GM18909 (cell line): ENCODE data around the gene ZFP36L2.

Experiments
- ATAC-seq: cut with Tn5 transposase; IDR thresholded peaks from one replicate; pipeline ENCODE4 v1.9.1; 2021; ENCODE audit warnings: mild to moderate bottlenecking; ENCODE audit not compliant: unreplicated experiment, poor library complexity

The ZFP36L2 gene, protein sequence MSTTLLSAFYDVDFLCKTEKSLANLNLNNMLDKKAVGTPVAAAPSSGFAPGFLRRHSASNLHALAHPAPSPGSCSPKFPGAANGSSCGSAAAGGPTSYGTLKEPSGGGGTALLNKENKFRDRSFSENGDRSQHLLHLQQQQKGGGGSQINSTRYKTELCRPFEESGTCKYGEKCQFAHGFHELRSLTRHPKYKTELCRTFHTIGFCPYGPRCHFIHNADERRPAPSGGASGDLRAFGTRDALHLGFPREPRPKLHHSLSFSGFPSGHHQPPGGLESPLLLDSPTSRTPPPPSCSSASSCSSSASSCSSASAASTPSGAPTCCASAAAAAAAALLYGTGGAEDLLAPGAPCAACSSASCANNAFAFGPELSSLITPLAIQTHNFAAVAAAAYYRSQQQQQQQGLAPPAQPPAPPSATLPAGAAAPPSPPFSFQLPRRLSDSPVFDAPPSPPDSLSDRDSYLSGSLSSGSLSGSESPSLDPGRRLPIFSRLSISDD

DNA sequence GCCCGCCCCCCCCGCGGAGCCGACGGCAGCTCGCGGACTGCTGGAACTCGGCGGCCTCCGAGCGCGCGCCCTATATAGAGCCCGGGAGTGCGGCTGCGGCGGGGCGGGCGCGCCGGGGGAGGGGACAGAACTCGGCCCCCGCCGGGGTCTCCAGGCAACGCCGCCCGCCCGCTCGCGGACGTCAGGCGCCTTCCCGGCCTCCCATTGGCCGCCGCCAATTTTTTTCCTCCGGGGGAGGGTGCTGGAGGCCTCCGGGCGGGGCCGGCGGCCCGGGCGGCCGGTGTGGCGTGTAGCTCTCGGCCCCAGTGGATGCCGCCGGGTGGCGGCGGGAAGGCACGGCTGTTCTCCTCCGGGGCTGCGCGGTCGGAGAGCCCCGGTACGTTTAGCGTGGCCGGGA lies at the start of gene ZFP36L2:
TSS of gene ZFP36L2 (minus strand) at position 49 of the 397 bp plus-strand sequence. CDS start 291 bp downstream, outside the sequence.
- peak; percentile 62 for ATAC-seq

DNA sequence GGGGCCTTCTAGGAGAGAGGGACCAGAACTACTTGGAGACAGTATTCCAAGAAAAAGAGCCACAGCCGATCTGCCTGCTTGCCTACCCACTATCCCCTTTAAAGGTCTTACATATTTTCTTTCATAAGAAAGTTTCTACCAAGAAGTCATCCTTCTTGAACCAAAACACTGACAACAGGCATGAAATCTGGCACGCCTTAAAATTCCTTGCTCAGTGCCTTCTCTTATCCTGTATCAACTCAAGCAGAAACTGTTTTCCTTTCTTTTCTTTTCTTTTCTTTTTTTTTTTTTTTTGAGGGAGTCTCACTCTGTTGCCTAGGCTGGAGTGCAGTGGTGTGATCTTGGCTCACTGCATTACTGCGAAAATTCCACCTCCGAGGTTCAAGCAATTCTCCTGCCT lies 48.3 kb upstream of the ZFP36L2 start:
- no peak for ATAC-seq

DNA sequence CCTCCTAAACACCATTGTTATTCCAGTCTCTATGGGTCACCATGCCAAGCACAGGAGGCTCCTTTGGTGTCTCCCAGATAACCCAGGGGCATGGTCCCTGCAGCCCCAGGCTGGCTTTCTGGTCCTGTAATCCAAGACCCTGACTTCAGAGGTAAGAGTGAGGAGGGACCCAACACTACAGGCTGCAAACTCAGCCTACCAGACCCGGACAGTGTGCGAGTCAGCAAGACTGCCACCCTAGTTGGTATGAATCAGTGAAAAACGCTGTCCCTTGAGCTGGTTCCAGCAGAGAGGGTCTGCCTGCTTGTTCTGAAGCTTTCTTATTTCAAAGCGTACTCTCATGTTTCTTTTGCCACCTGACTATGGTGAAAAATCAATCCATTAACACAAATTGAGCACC lies 47.6 kb upstream of the ZFP36L2 start:
- no peak for ATAC-seq

DNA sequence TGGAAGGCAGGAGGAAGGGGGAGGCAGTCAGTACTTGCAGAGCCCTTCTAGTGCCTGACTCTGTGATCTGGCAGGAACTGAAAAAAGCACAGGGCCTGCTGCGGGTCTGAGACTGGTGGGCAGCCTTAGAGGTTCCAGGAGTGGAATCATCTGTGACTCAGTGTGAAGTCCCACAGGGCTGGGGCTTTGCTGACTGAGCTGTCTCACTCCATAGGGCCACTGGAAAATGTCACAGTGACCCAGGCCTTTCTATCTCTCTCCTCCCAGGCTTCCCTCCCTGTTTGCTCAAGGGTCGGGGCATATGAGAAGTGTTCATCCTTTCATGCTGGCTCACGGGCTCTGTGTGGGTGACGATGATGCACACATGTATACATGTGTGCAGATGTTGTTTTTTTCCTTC lies 47.1 kb upstream of the ZFP36L2 start:
- ATAC-seq = no peak

DNA sequence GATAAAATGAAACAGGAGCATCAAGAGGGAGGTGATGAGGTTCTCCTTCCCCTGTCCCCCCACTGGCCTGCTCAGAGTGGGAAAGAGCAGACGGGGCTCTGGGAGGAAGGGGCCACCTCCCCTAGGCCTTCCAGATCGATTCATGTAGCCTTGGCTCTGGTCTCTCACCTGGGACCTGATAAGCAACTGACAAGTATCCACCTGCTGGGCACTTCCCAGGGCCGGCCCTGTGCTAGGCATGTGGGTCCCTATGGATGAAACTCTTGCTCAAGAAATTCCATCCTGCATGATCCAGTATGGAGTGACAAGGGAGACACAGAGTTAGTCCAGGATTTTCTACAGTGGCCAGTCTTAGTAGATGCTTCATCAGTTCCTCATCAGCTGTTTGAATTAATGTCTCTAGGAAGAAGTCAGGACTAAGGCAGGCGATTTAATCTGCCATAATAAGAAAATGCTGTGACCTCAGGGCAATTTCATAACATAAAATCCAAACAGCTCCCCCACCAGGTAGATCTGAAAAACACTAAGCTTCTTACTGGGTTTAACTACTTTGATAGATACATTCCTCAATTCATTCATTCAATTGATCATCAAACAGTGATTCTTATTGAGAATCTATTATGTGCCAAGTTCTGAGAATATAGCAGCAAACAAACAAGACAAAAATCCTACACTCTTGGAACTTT lies 44.7 kb upstream of the ZFP36L2 start:
- no peak for ATAC-seq

DNA sequence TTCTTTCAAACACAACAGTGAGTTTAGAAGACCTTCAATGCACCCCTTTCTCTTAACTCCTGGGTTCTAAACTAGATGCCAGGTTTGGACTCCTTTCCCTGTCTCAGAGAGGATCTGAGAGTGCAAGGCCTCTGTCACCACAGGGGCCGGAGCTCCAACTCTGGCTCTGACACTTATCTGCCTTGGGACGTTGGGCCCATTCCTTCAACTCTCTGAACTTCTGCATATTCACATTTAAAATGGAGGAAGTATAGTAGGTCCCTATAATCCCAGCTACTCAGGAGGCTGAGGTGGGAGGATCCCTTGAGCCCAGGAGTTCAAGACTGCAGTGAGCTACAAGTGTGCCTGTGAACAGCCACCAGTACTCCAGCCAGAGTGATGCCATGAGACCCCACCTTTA lies 44.1 kb upstream of the ZFP36L2 start:
- no peak for ATAC-seq

DNA sequence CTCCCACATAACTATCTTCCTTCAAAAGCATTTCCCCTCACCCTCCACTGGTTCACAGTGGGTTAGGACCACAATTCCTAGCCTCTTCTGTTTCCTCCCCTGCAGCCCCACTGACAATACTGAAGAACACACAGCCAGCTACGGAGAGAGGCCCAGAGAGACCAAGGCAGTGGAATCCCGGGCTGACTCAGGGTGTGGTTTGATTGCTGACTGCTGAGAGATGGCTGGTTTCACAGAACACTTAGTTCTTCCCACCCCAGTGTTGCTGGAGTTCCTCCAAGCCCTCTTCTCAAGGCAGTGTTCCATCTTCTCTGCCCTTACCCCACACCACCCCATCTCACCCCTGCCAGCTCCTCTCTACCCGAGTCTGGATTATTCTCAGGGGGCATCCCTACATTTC lies 43.3 kb upstream of the ZFP36L2 start:
- ATAC-seq = no peak

DNA sequence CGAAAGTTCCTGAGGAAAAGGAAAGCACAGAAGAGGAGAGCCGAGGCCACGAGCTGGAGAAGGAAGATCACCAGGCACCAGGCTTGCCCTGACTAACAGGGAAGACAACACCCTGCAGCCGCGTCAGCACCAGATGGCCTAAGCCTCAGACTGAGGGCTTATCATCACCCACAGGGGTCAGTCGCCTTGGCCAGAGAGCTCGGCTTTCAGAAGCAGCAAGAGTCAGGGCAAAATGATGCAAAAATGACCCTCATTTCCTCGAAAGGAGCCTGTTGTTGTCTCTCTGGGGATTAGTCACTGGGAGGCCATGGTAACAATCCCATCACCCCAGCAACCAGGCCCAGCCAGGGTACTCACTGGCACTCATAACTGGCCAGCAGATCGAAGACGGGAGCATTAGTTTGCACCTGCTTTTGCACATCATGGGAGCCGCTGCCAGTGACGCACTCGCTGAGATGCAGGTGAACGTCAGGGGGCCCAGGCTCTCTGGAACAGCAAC lies 42.7 kb upstream of the ZFP36L2 start:
- ATAC-seq = no peak

DNA sequence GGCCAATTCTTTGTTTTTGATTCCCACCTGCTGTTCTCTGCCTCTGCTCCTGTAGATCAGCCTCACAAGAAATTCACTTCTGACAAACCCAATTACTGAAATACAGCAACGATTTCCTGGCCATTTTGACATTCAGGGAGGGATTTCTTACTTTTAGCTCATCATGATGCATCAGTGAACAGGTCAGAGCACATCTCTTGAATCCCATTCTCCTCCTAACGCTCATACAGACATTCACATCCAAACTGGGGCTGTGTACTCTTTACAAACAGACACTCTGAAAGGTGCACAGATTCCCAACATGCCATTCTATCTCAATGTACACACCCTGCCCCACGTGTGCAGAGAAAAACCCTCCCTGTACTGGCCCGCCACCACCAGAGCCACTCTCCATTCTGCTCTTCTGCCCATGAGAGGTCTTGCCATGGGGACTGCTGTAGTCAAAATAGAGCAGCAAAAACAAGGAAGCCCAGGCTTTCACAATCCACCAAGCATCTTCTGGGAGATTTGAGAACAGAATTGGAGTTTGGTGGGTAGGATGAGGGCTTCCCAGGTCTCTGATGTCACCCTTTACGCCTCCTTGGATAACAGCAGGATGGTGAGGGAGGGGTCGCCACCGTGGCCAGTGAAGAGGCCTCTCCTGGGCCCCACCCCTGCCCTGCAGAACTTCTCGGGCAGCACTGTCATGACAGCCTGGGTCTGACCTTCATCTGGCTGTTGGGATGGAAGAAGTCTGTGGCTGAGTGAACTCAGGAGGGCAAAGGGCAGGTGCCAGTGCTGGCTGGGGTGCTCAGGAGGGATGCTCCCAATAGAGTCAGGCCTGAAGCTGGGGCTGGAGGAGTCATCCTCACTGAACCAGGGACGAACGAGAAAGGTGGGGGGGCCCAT lies 41.9 kb upstream of the ZFP36L2 start:
- no peak for ATAC-seq

DNA sequence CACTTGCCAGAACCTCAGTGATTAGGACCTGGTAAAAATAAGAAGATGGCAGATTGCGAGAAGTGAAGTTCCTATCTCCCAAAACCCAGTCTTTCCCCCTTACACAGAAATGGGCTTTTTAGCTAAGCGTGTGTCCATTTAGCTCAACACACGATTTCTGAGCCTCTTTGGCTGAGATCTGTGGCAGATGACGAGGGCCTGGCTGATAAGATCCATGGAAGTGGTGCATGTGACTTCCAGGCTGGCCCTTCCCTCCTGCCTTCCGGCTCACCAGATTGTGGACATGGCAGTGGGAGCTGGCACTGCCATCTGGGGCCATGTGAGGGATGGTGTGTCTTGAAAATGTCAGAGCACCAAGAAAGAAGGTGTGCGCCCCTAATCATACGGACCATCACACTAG lies 41.0 kb upstream of the ZFP36L2 start:
- ATAC-seq = no peak

DNA sequence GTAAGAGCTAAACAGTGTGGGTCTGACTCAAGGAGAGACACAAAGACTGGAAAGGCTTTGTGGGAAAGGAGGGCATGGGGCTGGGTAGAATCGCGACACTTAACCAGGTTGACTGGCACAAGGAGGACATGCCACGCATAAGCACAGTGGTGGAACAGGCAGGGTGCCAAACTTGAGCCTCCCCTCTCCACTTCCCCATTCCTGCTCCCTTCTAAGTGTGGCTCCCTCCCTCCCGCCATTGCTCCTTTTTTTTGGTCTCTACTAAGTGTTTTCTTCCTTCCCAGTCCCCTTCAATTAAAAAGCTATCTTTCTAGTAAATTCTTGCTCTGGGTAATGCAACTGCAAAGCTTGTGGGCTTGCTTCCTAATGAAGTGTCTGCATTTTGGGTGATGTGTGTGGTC lies 40.3 kb upstream of the ZFP36L2 start:
- no peak for ATAC-seq

DNA sequence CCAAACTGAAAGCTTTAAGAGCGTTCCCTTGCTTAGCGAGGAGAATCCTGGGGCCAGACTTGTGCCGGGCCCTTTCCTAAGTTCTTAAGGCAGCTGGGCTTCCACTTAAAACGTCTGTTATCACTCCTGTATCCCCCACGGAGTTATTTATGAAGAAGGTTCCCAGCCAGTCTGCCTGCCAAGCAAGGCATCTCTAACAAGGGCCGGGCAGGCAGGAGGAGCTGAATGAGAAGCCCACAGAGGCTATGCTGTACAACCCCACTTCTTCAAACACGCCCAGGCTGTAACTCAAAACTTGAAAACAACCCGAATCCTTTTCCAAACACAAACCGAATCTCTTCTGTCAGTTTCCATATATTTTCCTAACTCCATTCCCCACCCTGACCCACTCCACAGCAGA lies 39.0 kb upstream of the ZFP36L2 start:
- no peak for ATAC-seq

DNA sequence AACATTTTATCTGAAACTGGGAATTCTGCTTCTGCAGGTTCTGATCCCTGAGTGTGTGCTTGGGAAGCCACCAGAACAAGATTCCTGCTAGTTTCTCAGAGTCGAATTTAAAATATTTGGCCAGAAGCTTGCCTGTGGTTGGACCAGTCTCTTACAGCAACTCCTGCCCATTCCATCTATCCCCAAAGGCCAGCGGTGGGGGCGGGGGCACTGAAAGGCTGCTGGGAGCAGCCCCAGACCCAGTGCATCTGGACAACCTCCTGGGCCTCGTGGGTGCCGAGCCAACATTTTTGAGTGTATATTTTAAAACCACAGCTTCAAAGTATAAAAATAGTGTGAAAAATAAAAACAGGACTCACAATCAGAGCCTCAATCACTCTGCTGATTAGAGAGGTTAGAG lies 38.6 kb upstream of the ZFP36L2 start:
- no peak for ATAC-seq

DNA sequence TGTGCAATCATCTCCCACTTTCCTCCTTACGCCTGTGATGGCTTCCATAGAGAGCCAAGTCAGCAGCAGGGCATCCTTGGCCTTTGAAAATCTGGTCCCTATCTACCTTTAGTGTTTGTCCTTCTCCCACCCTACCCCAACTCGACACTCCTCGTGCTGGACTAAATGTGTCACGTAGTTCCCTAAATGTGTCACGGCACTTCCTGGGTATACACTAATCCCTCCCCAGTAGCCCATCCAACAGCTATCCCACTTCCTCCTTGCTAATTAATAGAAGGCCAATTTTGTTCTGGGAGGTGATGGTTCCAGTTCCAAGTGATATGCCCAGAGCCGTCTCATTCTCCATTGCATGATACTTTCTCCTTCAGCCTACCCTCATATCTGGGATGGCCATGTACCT lies 36.5 kb upstream of the ZFP36L2 start:
- no peak for ATAC-seq

DNA sequence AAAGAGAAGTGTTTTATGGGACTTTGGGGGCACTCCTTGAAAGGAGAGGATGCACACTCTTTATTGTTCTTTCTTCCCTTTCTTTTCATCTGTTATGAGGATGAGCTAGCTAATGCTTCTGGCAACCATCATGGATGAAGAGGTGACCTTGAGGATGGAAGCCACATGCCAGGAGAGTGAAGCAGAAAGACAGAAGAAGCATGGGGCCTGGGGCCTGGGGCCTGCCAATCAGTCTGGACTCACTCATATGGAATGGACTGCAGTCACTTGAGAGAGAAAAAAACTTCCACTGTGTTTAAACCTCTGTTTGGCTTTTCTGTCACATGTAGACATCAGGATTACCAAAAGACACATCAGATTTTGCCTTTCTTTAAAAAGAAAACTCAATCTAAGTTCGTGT lies 35.8 kb upstream of the ZFP36L2 start:
- ATAC-seq = no peak

DNA sequence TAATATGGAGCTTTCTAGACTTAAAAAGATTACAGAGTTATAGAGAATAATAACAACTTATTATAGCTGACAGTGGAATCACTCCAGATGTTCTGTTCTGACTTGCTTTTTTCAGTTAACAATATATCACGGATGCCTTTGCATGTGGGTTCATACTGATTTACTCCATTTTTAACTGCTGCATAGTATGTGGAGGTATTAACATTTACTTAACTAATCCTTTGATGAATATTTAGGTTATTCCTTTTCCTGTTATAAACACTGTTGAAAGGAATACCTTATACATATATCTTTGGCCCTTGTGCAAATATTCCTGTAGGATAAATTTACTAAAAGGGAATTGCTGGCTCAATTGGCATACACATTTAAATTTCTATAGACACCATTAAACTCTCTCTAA lies 33.1 kb upstream of the ZFP36L2 start:
- ATAC-seq = no peak

DNA sequence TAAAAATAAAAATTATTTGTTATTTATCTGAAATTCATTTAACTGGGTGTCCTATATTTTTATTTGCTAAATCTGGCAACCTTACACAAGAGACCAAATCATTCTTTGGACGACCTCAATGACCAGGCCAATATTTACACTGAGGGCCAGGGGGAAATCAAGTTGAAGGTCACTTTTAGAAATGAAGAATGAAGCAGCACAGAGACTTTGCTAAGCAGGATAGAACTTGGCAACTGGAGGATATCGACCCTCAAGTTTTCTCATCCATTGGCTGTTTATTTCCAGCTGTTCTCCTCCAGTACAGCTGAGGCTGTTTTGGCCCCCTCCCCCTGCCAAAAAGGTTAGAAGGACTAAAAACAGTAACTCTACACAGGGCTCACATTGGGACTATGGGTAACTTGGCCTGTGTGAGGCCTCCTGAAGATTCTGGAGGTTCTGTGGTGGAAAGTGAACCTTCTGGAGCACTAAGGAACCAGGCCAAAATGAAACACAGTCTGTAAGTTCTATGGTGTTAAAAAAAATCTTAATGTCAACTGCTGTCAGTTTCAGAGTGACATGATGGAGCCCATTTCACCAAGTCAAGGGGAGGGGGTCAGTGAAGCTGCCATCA lies 32.2 kb upstream of the ZFP36L2 start:
- ATAC-seq = no peak

DNA sequence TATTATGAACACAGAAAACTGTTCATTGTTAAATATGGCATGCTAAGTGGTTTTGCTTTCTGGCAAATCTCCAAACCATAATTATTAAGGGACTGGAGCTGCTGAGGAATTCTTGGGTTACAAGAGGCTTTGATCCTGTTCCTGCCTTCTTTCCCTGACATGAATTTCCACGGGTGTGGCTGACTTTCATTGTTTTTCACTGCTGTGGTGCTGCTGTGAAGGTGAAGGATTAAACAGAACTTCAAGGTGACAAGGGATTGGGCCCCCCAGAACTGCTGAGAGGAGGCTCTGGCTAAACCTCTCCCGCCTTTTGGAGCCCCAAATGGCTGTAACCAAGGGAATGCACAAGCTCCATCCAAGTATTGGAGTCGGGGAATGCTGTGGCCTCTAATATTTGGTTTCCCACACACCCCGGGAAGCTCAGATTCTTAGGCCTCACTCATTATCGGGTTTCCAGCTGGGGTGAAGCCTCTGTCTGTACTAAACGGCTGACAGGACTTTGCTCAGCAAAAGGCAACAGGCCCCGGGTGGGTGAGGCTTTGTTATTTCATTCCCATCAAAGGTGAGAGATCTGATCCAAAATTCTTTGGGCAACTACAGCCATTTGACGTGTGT lies 29.0 kb upstream of the ZFP36L2 start:
- ATAC-seq = no peak

DNA sequence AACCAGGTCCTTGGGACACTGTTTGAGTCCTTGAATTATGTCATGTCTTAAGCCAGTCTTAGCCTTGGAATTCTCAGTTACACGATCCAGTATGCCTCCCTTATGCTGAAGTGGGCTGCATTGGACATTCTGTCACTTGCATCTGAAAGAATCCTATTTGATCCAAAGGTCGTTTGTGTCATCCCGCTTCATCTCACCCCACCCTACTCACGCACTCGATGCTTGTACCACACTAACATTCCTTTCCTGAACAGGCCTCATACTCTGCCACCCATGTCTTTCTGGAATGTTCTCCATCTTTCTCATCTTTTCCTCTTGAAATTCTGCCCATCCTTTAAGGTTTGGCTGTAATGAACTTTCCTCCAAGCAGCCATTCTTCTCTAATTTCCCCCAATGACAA lies 27.9 kb upstream of the ZFP36L2 start:
- ATAC-seq = no peak
